Neutrophil (primary cell): Measurements from ENCODE around the gene PLA2G3.

ENCODE experiments used
- H3K27ac ChIP-seq: fragments of 200-600 bp; sonication (generic); 2 replicates; pipeline ENCODE4 v1.5.1; 2016; ENCODE audit warnings: mild to moderate bottlenecking, moderate library complexity
- H3K27me3 ChIP-seq: fragments of 200-600 bp; sonication (generic); 2 replicates; pipeline ENCODE4 v1.6.0; 2016; ENCODE audit warnings: mild to moderate bottlenecking
- H3K36me3 ChIP-seq: fragments of 200-600 bp; sonication (generic); 2 replicates; pipeline ENCODE4 v1.5.1; 2017
- H3K4me1 ChIP-seq, 2 experiments: fragments of 200-600 bp in 1 of 2; sonication (generic) in 1 of 2; 1 replicate in 1 of 2; 2 replicates in 1 of 2; pipeline versions ENCODE4 v1.5.1 to v1.6.1; 2013 to 2016; ENCODE audit warnings: low read depth in 1 of 2, low read length in 1 of 2, mild to moderate bottlenecking in 1 of 2, moderate library complexity in 1 of 2; ENCODE audit not compliant: control insufficient read depth in 1 of 2, insufficient read depth in 1 of 2
- H3K4me3 ChIP-seq, 2 experiments: fragments of 200-600 bp in 1 of 2; sonication (generic) in 1 of 2; 1 replicate in 1 of 2; 2 replicates in 1 of 2; pipeline ENCODE4 v1.5.1; 2013 to 2016; ENCODE audit warnings: low read depth in 1 of 2, low read length in 1 of 2, mild to moderate bottlenecking in 1 of 2, moderate library complexity in 1 of 2
- H3K9me3 ChIP-seq: fragments of 200-600 bp; sonication (generic); 2 replicates; pipeline ENCODE4 v1.5.1; 2016
- TF ChIP-seq, protein P1 (sequence below): fragments of 200-600 bp; sonication (generic); IDR thresholded peaks from 2 replicates; pipeline ENCODE4 v1.5.1; 2016; ENCODE audit warnings: antibody characterized with exemption

PLA2G3 gene

DNA sequence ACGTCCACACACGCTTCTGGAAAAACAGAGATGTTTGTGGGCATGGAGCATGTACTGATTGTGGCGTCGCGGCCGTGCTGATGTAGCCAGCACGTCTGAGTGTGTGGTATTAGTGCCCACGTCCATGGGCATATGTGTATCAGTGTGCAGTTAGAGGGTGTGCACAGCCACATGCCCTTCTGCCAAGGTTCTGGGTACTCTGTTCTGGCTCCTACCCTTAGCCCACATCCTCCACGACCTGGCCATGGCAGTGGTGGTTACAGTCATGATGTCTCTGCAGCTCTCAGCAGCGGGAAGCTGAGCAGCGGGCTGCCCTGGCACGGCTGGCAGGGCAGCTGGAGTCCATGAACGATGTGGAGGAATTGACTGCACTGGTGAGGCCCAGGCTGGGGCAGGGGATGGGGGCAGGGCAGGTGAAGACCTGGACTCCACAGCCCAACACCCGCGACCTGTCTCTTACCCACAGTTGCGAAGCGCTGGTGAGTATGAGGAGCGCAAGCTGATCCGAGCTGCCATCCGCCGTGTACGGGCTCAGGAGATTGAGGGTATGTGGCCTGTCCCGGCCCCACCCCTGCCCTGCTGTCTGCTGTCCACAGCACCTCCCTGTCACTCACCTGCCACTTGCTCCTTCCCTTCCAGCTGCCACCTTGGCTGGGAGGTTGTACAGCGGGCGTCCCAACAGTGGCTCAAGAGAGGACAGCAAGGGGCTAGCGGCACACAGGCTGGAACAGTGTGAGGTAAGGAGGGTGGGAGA, 51.9 kb downstream of the PLA2G3 start:
- TF ChIP-seq, protein P1, sequence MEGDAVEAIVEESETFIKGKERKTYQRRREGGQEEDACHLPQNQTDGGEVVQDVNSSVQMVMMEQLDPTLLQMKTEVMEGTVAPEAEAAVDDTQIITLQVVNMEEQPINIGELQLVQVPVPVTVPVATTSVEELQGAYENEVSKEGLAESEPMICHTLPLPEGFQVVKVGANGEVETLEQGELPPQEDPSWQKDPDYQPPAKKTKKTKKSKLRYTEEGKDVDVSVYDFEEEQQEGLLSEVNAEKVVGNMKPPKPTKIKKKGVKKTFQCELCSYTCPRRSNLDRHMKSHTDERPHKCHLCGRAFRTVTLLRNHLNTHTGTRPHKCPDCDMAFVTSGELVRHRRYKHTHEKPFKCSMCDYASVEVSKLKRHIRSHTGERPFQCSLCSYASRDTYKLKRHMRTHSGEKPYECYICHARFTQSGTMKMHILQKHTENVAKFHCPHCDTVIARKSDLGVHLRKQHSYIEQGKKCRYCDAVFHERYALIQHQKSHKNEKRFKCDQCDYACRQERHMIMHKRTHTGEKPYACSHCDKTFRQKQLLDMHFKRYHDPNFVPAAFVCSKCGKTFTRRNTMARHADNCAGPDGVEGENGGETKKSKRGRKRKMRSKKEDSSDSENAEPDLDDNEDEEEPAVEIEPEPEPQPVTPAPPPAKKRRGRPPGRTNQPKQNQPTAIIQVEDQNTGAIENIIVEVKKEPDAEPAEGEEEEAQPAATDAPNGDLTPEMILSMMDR, result no peak
- H3K36me3 ChIP-seq, result peaks cover 33% of the 10 kb centered on the region
- H3K27ac ChIP-seq, result no peak overlapping the region
- H3K27me3 ChIP-seq, result no peaks in the 10 kb centered on the region
- peaks cover 14 to 21% of the 10 kb centered on the region in 2 experiments for H3K4me1 ChIP-seq
- no peaks in the 10 kb centered on the region for H3K9me3 ChIP-seq
- no peak overlapping the region for H3K4me3 ChIP-seq

DNA sequence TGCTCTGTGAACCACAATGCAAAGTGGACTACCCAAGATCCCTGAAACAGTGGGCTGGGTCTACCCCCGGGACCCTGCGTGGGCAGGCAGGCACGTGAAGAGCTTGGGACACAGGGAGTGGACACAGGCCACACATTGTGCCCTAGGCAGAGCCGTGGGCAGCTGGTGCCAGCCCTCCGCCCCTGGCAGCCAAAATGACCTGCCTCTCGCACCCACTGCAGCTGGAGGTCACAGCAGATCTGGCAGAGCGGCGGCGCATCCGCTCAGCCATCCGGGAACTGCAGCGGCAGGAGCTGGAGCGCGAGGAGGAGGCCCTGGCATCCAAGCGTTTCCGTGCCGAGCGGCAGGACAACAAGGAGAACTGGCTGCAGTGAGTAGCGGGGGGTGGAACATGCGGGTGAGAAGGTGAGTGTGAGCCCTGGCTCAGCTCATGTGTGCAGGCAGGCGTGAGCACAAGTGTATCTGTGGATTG, 52.5 kb downstream of the PLA2G3 start:
- Histone ChIP-seq H3K9me3 (no peaks in the 10 kb centered on the region), H3K4me3 (no peak overlapping the region), H3K27ac (no peak overlapping the region), H3K27me3 (no peaks in the 10 kb centered on the region), H3K4me1 (peaks cover 14 to 24% of the 10 kb centered on the region in 2 experiments), H3K36me3 (peaks cover 30% of the 10 kb centered on the region)
- TF ChIP-seq, protein P1, result no peak

DNA sequence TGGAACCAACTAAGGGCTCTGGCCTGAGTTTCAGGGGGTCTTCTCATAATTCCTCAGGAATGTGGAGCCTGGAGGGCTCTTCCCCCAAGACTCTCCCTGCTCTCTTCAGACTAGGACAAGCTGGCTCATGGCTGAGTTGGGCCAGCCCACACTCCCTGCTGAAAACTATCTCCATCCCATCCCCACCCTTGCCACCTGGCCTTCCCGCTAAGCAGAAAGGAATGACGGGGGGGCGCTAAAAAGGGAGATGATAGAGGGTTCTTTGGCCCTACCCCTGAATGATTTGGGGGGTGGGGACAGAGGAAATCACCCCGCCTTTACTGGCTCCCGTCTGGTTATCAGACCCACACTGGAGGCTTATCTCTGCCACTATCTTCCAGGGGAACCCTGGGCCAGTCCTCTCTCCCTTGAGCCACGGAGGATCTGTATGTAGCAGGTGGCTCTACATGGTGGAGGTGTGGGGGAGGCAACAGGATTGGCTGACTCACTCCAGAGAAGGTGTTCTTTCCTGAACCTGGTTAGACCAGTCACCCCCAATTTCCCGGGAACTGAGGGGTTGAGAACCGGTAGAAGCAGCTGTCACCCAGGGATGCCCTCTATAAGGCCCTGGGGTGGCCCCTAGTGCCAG, 53.5 kb downstream of the PLA2G3 start:
- peaks cover 21 to 32% of the 10 kb centered on the region in 2 experiments for H3K4me1 ChIP-seq

DNA sequence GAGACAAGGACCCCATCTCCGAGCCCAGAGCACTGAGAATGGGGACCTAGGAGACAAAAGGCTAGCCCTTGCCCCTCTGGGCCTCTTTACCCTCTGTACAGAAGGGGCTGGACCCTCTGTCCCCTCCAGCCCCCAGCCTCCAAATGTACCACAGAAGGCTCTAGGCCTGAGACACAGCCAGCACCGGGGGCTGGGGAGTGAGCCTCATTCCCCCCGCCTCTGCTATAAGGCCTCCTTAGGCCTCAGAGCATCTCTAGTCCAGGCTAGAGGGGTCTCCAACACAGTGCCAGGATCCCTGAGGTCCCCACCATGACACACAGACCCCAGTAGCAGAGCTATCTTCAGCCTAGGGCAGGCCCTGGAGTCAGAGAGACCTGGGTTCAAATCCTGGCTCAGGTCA, 54.4 kb downstream of the PLA2G3 start:
- Histone ChIP-seq H3K4me3 (no peak overlapping the region), H3K27ac (no peak overlapping the region), H3K9me3 (no peaks in the 10 kb centered on the region), H3K4me1 (peaks cover 30 to 41% of the 10 kb centered on the region in 2 experiments), H3K27me3 (no peaks in the 10 kb centered on the region), H3K36me3 (peaks cover 20% of the 10 kb centered on the region)
- TF ChIP-seq, protein P1, result no peak

More for the DNA sequence above, 53.5 kb downstream of the PLA2G3 start:
- Histone ChIP-seq H3K36me3 (peaks cover 29% of the 10 kb centered on the region), H3K27me3 (no peaks in the 10 kb centered on the region), H3K4me3 (no peak overlapping the region), H3K9me3 (no peaks in the 10 kb centered on the region), H3K27ac (no peak overlapping the region)
- TF ChIP-seq, protein P1, result no peak

DNA sequence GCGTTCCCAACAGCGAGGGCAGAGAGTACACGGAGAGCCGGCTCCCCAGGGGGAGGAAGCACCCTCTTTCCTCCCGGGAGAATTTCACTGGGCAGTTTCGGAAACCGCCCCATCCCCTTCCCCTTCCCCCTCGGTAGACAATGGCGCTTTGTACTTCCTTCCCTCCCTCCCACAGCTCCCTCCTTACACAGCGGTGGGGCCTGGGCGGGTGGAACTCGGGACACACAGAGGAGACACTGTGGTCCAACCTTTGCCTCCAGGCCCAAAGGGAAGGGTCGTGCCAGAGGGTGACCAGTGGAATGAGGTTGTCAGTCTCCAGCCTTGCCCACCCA, 54.8 kb downstream of the PLA2G3 start:
- Histone ChIP-seq H3K27ac (peak overlapping the region; percentile 67), H3K27me3 (peaks cover 2% of the 10 kb centered on the region), H3K9me3 (no peaks in the 10 kb centered on the region), H3K4me1 (peaks cover 35 to 46% of the 10 kb centered on the region in 2 experiments), H3K36me3 (peaks cover 15% of the 10 kb centered on the region), H3K4me3 (peak overlapping the region; percentile 94)
- TF ChIP-seq, protein P1, result no peak
